Colonic mucosa (tissue), 4 donors: ENCODE measurements around the gene EPHB1. TPM values are rescaled to one million over a fixed set of nuclear protein-coding genes. Genes with fewer than 3 reads are reported as not detected.

Experiments
- DNase-seq: peaks from one replicate; pipeline ENCODE4 v3.0.0-alpha.2; 2020
- H3K27ac ChIP-seq: fragments of 200-600 bp; one replicate; pipeline ENCODE4 v1.8.0; 2021
- H3K27me3 ChIP-seq: fragments of 200-600 bp; one replicate; pipeline ENCODE4 v1.8.0; 2021
- H3K36me3 ChIP-seq: fragments of 200-600 bp; one replicate; pipeline ENCODE4 v1.8.0; 2021
- H3K4me1 ChIP-seq: fragments of 200-600 bp; one replicate; pipeline ENCODE4 v1.8.0; 2021; ENCODE audit warnings: mild to moderate bottlenecking
- H3K4me3 ChIP-seq: fragments of 200-600 bp; one replicate; pipeline ENCODE4 v1.8.0; 2021
- H3K9ac ChIP-seq, 2 donors: one replicate each; pipeline ENCODE4 v1.7.0; 2013; ENCODE audit warnings: control low read depth in 2 of 2, low read depth in 2 of 2, low read length in 2 of 2
- H3K9me3 ChIP-seq: fragments of 200-600 bp; one replicate; pipeline ENCODE4 v1.8.0; 2021
- CTCF ChIP-seq: fragments of 200-600 bp; IDR thresholded peaks from one replicate; pipeline ENCODE4 v1.8.0; 2022; ENCODE audit warnings: antibody characterized with exemption, mild to moderate bottlenecking
- intact Hi-C: fragments of 100-400 bp; cut with DNase I; formaldehyde crosslinking; loops from one replicate; pipeline ENCODE4 v1.14.1; 2022
- total RNA-seq, 2 donors: library from RNA; stranded (reverse); fragmentation: NEBNext Ultra II Directional in 1 of 2; extraction: Animal tissue kit (Norgen Biotek cat#: 25700) in 1 of 2; gene quantifications; one replicate each; pipeline ENCODE4 v1.2.1, GENCODE V29; 2021
- donor health status: healthy.
- donor health status: DM: no; HTN: no; CAD: no.
- donor health status: DM: no; HTN: no; CAD: no.

EPHB1 gene
- total RNA-seq, 2 donors from 2014 or later = 0.40 to 0.74 TPM

DNA sequence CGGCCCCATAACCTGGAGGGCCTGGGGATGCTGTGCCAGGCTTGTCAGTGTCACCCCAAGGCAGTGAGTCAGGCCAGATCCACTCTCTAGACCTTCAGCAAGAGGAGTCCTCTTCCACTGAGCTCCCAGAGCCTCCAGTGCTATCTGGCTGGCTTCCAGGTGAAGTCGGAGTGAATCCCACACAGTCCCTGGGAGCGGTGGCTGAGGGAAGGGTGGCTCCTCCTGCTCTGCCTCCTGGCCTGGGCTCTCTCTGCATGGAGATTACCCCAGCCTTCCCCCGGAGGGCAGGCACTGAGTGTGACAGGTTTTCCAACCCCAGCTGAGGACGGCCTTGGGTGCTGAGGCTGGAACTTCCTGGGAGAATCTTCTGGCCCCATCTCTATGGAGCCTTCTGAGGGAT is 82.7 kb downstream of the EPHB1 start:
- H3K4me1 ChIP-seq = no peaks in the 10 kb centered on the region
- no peaks in the 10 kb centered on the region for H3K9me3 ChIP-seq
- intact Hi-C loops = no loop called here
- no peaks in the 10 kb centered on the region for H3K36me3 ChIP-seq
- no peak overlapping the region for H3K4me3 ChIP-seq
- DNase-seq = no peak
- no peaks in the 10 kb centered on the region for H3K27me3 ChIP-seq
- TF ChIP-seq CTCF = no peak
- no peak overlapping the region for H3K27ac ChIP-seq
- no peak overlapping the region for H3K9ac ChIP-seq

- no peaks in the 10 kb centered on the region for H3K9me3 ChIP-seq
- H3K4me1 ChIP-seq = no peaks in the 10 kb centered on the region
- no peaks in the 10 kb centered on the region for H3K27me3 ChIP-seq
- no peak overlapping the region for H3K9ac ChIP-seq
- intact Hi-C loops = no loop called here
- H3K4me3 ChIP-seq = no peak overlapping the region
- H3K36me3 ChIP-seq = no peaks in the 10 kb centered on the region
- no peak for DNase-seq
- TF ChIP-seq CTCF = no peak
- H3K27ac ChIP-seq = no peak overlapping the region
These were observed 84.9 kb downstream of the EPHB1 start for GRCh38 chr3:134879990-134880389.

DNA sequence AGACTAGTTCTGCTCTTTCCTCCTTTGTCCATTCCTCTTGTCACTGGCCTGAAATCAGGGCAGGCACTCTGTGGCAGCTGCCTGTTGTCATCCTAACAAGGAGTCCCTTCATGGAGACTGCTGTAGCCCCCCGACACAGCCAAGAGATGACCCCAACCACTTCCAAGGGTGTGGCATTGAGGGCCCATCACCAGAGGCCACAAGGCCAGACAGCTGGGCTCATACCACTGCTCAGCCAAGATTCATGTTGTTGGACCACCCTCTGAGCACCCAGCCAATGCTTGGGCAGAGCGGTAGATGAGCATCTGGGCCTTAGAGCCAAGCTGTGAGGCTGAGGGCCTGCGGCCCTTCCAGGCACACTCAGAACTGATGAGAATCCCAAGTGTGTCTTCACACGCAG is 85.4 kb downstream of the EPHB1 start:
- no peaks in the 10 kb centered on the region for H3K4me1 ChIP-seq
- H3K9me3 ChIP-seq = no peaks in the 10 kb centered on the region
- no peak overlapping the region for H3K4me3 ChIP-seq
- intact Hi-C loops = no loop called here
- no peaks in the 10 kb centered on the region for H3K27me3 ChIP-seq
- no peak for DNase-seq
- TF ChIP-seq CTCF = no peak
- H3K36me3 ChIP-seq = no peaks in the 10 kb centered on the region
- no peak overlapping the region for H3K9ac ChIP-seq
- H3K27ac ChIP-seq = no peak overlapping the region

DNA sequence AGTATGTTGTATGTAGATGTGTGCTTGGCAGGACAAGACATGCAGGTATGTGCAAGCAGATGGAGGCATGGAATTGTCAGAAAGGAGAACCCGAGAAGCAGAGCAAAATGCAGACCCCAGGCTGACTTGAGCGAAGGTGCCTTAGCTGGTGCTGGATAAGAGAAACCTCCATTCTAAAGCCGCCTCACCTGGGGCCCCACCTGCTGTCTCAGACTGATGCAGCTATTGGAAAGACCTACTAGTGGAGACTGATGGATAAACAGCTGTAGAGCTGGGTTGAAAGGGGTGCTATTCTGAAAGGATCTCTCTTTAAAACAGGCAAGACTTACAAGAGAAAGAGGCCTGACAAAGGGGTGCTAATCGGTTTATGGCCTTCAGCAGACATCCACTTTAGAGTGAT is 86.2 kb downstream of the EPHB1 start:
- Histone ChIP-seq H3K27ac (no peak overlapping the region), H3K4me3 (no peak overlapping the region), H3K27me3 (no peaks in the 10 kb centered on the region), H3K9ac (no peak overlapping the region), H3K9me3 (no peaks in the 10 kb centered on the region), H3K4me1 (no peaks in the 10 kb centered on the region), H3K36me3 (no peaks in the 10 kb centered on the region)
- no peak for DNase-seq
- intact Hi-C loops = no loop called here
- TF ChIP-seq CTCF = no peak

GRCh38 chr3:134883697-134884385 is 88.8 kb downstream of the EPHB1 start:
- Histone ChIP-seq H3K36me3 (no peaks in the 10 kb centered on the region), H3K9me3 (no peaks in the 10 kb centered on the region), H3K27me3 (no peaks in the 10 kb centered on the region), H3K4me1 (no peaks in the 10 kb centered on the region), H3K9ac (no peak overlapping the region), H3K27ac (no peak overlapping the region), H3K4me3 (no peak overlapping the region)
- intact Hi-C loops = no loop called here
- no peak for DNase-seq
- no peak for TF ChIP-seq CTCF
